HepG2 (cell line): Measurements from ENCODE around the gene HPGD. TPM values are rescaled to one million over a fixed set of nuclear protein-coding genes. Genes with fewer than 3 reads are reported as not detected.

Experiments
- ATAC-seq: fragments of 200-7000 bp; cut with Tn5 transposase; 3 replicates; pipeline ENCODE4 v1.9.1; 2020; ENCODE audit warnings: mild to moderate bottlenecking, moderate library complexity
- BruUV-seq: library from RNA; stranded (reverse); fragments of 400-500 nt; replicated peaks from 2 replicates; lab custom pipeline; 2021; lab: Mats Ljungman, UMichigan
- CTCF ChIA-PET: fragments of 300-600 bp; formaldehyde crosslinking; extraction: SDS; loops from one replicate; lab custom pipeline; 2021; ENCODE audit warnings: low total read pairs, inconsistent platforms, low intra/inter-chr PET ratio; lab: Yijun Ruan, JAX
- POLR2A ChIA-PET: fragments of 350-600 bp; sonication (Branson Sonifier 250); formaldehyde crosslinking; loops from one replicate; lab custom pipeline; 2020; ENCODE audit warnings: antibody characterized with exemption, inconsistent platforms; lab: Yijun Ruan, JAX
- DNase-seq: peaks from one replicate; pipeline ENCODE4 v3.0.0-alpha.2; 2015; ENCODE audit warnings: low spot score
- FAIRE-seq: peaks from 3 replicates; lab custom pipeline; 2011; peaks lifted over from hg19 to GRCh38; lab: Jason Lieb, UNC
- H2AFZ ChIP-seq: one replicate; pipeline ENCODE4 v1.6.1; 2011; ENCODE audit warnings: low read length, inconsistent platforms
- H3K27ac ChIP-seq: fragments of 300-600 bp; 3 replicates; pipeline ENCODE4 v1.8.0; 2011; ENCODE audit warnings: mixed run types, mild to moderate bottlenecking, mixed read lengths, low read length, inconsistent platforms; ENCODE audit not compliant: insufficient read depth; ENCODE audit errors: extremely low read length
- H3K27me3 ChIP-seq, 2 experiments: fragments of 200-600 bp in 1 of 2; 2 replicates in 1 of 2; 3 replicates in 1 of 2; pipeline versions ENCODE4 v1.6.0 to v1.8.0; 2011; ENCODE audit warnings: low read length in 2 of 2, mild to moderate bottlenecking in 2 of 2, moderate library complexity in 2 of 2, inconsistent platforms in 1 of 2; ENCODE audit not compliant: insufficient read depth in 2 of 2, control insufficient read depth in 1 of 2
- H3K36me3 ChIP-seq, 2 experiments: fragments of 200-600 bp in 1 of 2; replicated peaks in 1 of 2; 2 replicates in 1 of 2; 3 replicates in 1 of 2; pipeline versions ENCODE4 v1.5.1 to v1.8.0; 2011; ENCODE audit warnings: low read length in 2 of 2, inconsistent platforms in 1 of 2; ENCODE audit not compliant: insufficient read depth in 2 of 2, control insufficient read depth in 1 of 2
- H3K4me1 ChIP-seq: 2 replicates; pipeline ENCODE4 v1.5.1; 2012; ENCODE audit warnings: low read length, inconsistent platforms; ENCODE audit not compliant: insufficient read depth
- H3K4me2 ChIP-seq: 2 replicates; pipeline ENCODE4 v1.6.0; 2011; ENCODE audit warnings: low read depth, low read length, inconsistent platforms
- H3K4me3 ChIP-seq, 3 experiments: fragments of 200-600 bp in 1 of 3; sonication (generic), shearing (Covaris generic) in 1 of 3; replicated peaks in 1 of 3; 2 replicates each; pipeline ENCODE4 v1.5.1; 2011 to 2016; ENCODE audit warnings: low read length in 3 of 3, inconsistent platforms in 2 of 3, low read depth in 2 of 3, mild to moderate bottlenecking in 2 of 3, control low read depth in 1 of 3, mixed read lengths in 1 of 3; ENCODE audit not compliant: insufficient read depth in 1 of 3
- H3K79me2 ChIP-seq: one replicate; pipeline ENCODE4 v1.6.1; 2011; ENCODE audit warnings: low read length, inconsistent platforms; ENCODE audit not compliant: insufficient read depth
- H3K9ac ChIP-seq: 2 replicates; pipeline ENCODE4 v1.6.0; 2011; ENCODE audit warnings: mild to moderate bottlenecking, low read depth, low read length, inconsistent platforms; ENCODE audit not compliant: insufficient read depth
- H3K9me3 ChIP-seq: 2 replicates; pipeline ENCODE4 v1.5.1; 2012; ENCODE audit warnings: mild to moderate bottlenecking, low read length
- H4K20me1 ChIP-seq: 2 replicates; pipeline ENCODE4 v1.6.0; 2011; ENCODE audit warnings: inconsistent platforms, mild to moderate bottlenecking, low read length, moderate library complexity; ENCODE audit not compliant: insufficient read depth
- BHLHE40 ChIP-seq: IDR thresholded peaks from 2 replicates; pipeline ENCODE4 v1.6.1; 2011; ENCODE audit warnings: low read length, improper control_type of control experiment
- CENPT ChIP-seq: sonication (generic); formaldehyde crosslinking; IDR thresholded peaks from 2 replicates; pipeline ENCODE4 v1.8.0; 2022; ENCODE audit warnings: low read depth, mild to moderate bottlenecking, moderate library complexity, missing genetic modification reagents
- PHF20 ChIP-seq: sonication (generic); formaldehyde crosslinking; IDR thresholded peaks from 2 replicates; pipeline ENCODE4 v1.5.0; 2020; ENCODE audit warnings: mild to moderate bottlenecking, missing genetic modification reagents
- PRPF4 ChIP-seq: fragments of 200-400 bp; formaldehyde crosslinking; IDR thresholded peaks from 2 replicates; pipeline ENCODE4 v1.6.1; 2016; ENCODE audit warnings: low read length, low read depth; ENCODE audit not compliant: poor library complexity, severe bottlenecking
- RAD21 ChIP-seq: fragments of 450-650 bp; formaldehyde crosslinking; IDR thresholded peaks from 2 replicates; pipeline ENCODE4 v1.5.0; 2020; ENCODE audit warnings: mild to moderate bottlenecking
- ZNF263 ChIP-seq: sonication (generic); formaldehyde crosslinking; IDR thresholded peaks from 2 replicates; pipeline ENCODE4 v1.4.0; 2020; ENCODE audit warnings: missing genetic modification reagents
- WGBS: methylation state at CpG from one replicate; pipeline ENCODE4 v1.1.6; 2017; ENCODE audit warnings: low lambda C conversion rate; 5-methylcytosine and 5-hydroxymethylcytosine counted together
- in situ Hi-C: cut with HindIII; loops from 2 replicates; pipeline ENCODE4 v1.10.0; 2017; ENCODE audit warnings: low pct_unique_long_range_greater_than_20kb; ENCODE audit not compliant: extremely low pct_ligation_motif_present
- intact Hi-C: fragments of 100-400 bp; cut with micrococcal nuclease; formaldehyde crosslinking; loops from one replicate; pipeline ENCODE4 v1.10.0; 2022; ENCODE audit not compliant: unreplicated experiment
- polyA plus RNA-seq, 8 experiments: library from polyadenylated mRNA; depleted of rRNA in 3 of 8; stranded (reverse) in 7 of 8; unstranded in 1 of 8; fragments of >200 nt; fragmentation: Illumina TruSeq in 4 of 8; extraction: Trizol in 4 of 8; gene quantifications; 2 replicates each; pipeline versions ENCODE4 v1.2.1 to v1.2.3, GENCODE V29; 2011 to 2016; ENCODE audit warnings: low read depth in 4 of 8, missing spikeins in 1 of 8, mixed read lengths in 1 of 8; ENCODE audit not compliant: insufficient read depth in 1 of 8
- total RNA-seq, 5 experiments: library from RNA; depleted of rRNA; stranded (reverse); fragments of >200 nt; fragmentation: Illumina TruSeq; extraction: Trizol; gene quantifications; 2 replicates each; pipeline ENCODE4 v1.2.3, GENCODE V29; 2016; ENCODE audit warnings: low read depth in 1 of 5
- TF ChIP-seq, protein P1 (sequence below), 2 experiments: sonication (generic) in 1 of 2; formaldehyde crosslinking in 1 of 2; IDR thresholded peaks; 2 replicates each; pipeline versions ENCODE4 v1.4.0 to v1.6.1; 2018 to 2020; ENCODE audit warnings: missing genetic modification reagents in 2 of 2, borderline replicate concordance in 1 of 2, low read depth in 1 of 2, mild to moderate bottlenecking in 1 of 2, missing biosample characterization in 1 of 2
- TF ChIP-seq, protein P2 (sequence below): sonication (generic); formaldehyde crosslinking; IDR thresholded peaks from 2 replicates; pipeline ENCODE4 v1.5.0; 2020; ENCODE audit warnings: missing genetic modification reagents, mild to moderate bottlenecking, borderline replicate concordance

Gene HPGD
- total and polyA plus RNA-seq, 2 of the 13 experiments (the other 11 are each of a cell fraction or from before 2014, with no cell fraction given) = 0.13 to 0.24 TPM

DNA sequence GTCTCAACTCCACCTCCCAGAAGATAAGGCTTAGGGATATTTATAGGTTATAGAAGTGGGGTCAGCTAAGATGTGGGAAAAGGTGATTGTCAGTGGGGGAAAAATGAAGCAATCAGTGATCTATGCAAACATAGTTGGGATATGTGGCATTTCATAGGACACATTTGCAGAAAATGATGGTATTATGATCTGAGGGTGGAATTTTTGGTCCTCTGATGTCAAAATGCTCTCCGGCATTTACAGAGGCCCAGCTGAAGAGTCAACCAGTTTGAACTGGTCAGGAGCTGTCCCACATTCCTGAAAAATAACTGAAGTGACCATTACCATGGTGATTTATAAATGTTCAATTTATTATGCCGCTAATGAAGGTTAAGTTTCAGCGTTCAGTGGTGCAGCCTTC is 12.2 kb upstream of the HPGD start:
- DNase-seq (no peak), ATAC-seq (no peak), FAIRE-seq (no peak)
- BruUV-seq = no TSS peak
- ChIA-PET POLR2A (no interaction called here), CTCF (no interaction called here)
- H4K20me1 ChIP-seq = no peaks in the 10 kb centered on the region
- in situ Hi-C loops (no loop called here), intact Hi-C loops (no loop called here)
- H3K36me3 ChIP-seq = no peaks in the 10 kb centered on the region
- TF ChIP-seq, protein P1, sequence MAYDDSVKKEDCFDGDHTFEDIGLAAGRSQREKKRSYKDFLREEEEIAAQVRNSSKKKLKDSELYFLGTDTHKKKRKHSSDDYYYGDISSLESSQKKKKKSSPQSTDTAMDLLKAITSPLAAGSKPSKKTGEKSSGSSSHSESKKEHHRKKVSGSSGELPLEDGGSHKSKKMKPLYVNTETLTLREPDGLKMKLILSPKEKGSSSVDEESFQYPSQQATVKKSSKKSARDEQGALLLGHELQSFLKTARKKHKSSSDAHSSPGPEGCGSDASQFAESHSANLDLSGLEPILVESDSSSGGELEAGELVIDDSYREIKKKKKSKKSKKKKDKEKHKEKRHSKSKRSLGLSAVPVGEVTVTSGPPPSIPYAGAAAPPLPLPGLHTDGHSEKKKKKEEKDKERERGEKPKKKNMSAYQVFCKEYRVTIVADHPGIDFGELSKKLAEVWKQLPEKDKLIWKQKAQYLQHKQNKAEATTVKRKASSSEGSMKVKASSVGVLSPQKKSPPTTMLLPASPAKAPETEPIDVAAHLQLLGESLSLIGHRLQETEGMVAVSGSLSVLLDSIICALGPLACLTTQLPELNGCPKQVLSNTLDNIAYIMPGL (CRISPR knock-in tag; IDR thresholded peaks at IDR 0.05; ENCODE audit: borderline replicate concordance in 1 of 2, low read depth in 1 of 2) = no peak
- TF ChIP-seq PRPF4 (no peak), ZNF263 (no peak), RAD21 (CRISPR knock-in tag) (no peak), PHF20 (CRISPR knock-in tag) (no peak), BHLHE40 (no peak), CENPT (no peak)
- TF ChIP-seq, protein P2, sequence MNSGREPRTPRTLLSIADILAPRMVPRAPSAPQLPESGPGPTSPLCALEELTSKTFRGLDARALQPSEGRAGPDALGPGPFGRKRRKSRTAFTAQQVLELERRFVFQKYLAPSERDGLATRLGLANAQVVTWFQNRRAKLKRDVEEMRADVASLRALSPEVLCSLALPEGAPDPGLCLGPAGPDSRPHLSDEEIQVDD (CRISPR knock-in tag) = no peak
- no peaks in the 10 kb centered on the region for H3K9me3 ChIP-seq
- H3K27ac ChIP-seq = no peak overlapping the region
- peaks cover 21% of the 10 kb centered on the region for H3K4me1 ChIP-seq
- 15% methylated on average over 3 of the region's 3 CpGs for WGBS
- H3K79me2 ChIP-seq = no peaks in the 10 kb centered on the region
- no peak overlapping the region for H3K4me2 ChIP-seq
- H3K4me3 ChIP-seq = no peak overlapping the region
- H3K27me3 ChIP-seq = no peaks in the 10 kb centered on the region
- H2AFZ ChIP-seq = no peak overlapping the region
- no peak overlapping the region for H3K9ac ChIP-seq
